OCI-LY1 (cell line): Measurements from ENCODE around the gene ATP5F1D.

Source experiments
- H2AFZ ChIP-seq: fragments of 200-600 bp; sonication (generic), shearing (Covaris generic); 2 replicates; pipeline ENCODE4 v1.6.0; 2014; ENCODE audit warnings: antibody characterized with exemption, mild to moderate bottlenecking, low read length
- H3F3A ChIP-seq: fragments of 200-600 bp; sonication (generic), shearing (Covaris generic); 2 replicates; pipeline ENCODE4 v1.6.0; 2014; ENCODE audit warnings: mild to moderate bottlenecking, antibody characterized with exemption, low read length, moderate library complexity; ENCODE audit not compliant: insufficient read depth
- H3K27ac ChIP-seq: fragments of 200-600 bp; sonication (generic); 2 replicates; pipeline ENCODE4 v1.5.1; 2014; ENCODE audit warnings: low read length, mixed run types, mild to moderate bottlenecking, low read depth; ENCODE audit not compliant: poor library complexity, severe bottlenecking
- H3K27me3 ChIP-seq: fragments of 200-600 bp; sonication (generic); 2 replicates; pipeline ENCODE4 v1.6.0; 2014; ENCODE audit warnings: antibody characterized with exemption, mild to moderate bottlenecking, low read length, moderate library complexity; ENCODE audit not compliant: insufficient read depth
- H3K36me3 ChIP-seq: fragments of 200-600 bp; sonication (generic); 2 replicates; pipeline ENCODE4 v1.6.1; 2014; ENCODE audit warnings: mild to moderate bottlenecking, antibody characterized with exemption, low read length, moderate library complexity, mixed read lengths; ENCODE audit not compliant: insufficient read depth
- H3K4me1 ChIP-seq: fragments of 200-600 bp; sonication (generic); 2 replicates; pipeline ENCODE4 v1.5.1; 2014; ENCODE audit warnings: mild to moderate bottlenecking, low read length, moderate library complexity; ENCODE audit not compliant: insufficient read depth, severe bottlenecking
- H3K4me2 ChIP-seq: fragments of 200-600 bp; sonication (generic), shearing (Covaris generic); 2 replicates; pipeline ENCODE4 v1.6.1; 2014; ENCODE audit warnings: low read length
- H3K4me3 ChIP-seq: fragments of 200-600 bp; sonication (generic); 2 replicates; pipeline ENCODE4 v1.5.1; 2014; ENCODE audit warnings: low read length, low read depth, mild to moderate bottlenecking, mixed read lengths; ENCODE audit not compliant: poor library complexity, severe bottlenecking
- H3K79me2 ChIP-seq: fragments of 200-600 bp; shearing (Covaris generic); 2 replicates; pipeline ENCODE4 v1.6.1; 2016; ENCODE audit warnings: mixed run types, low read length, mixed read lengths; ENCODE audit not compliant: insufficient read depth
- H3K9ac ChIP-seq: fragments of 200-600 bp; sonication (generic), shearing (Covaris generic); 2 replicates; pipeline ENCODE4 v1.6.1; 2014; ENCODE audit warnings: mild to moderate bottlenecking, low read length, mixed read lengths
- H3K9me2 ChIP-seq: fragments of 200-600 bp; sonication (generic), shearing (Covaris generic); 2 replicates; pipeline ENCODE4 v1.6.1; 2014; ENCODE audit warnings: low read depth, mild to moderate bottlenecking, low read length, mixed read lengths
- H3K9me3 ChIP-seq: fragments of 200-600 bp; shearing (Covaris generic); 2 replicates; pipeline ENCODE4 v1.6.1; 2014; ENCODE audit warnings: low read length, mixed read lengths
- H4K20me1 ChIP-seq: fragments of 200-600 bp; sonication (generic), shearing (Covaris generic); 2 replicates; pipeline ENCODE4 v1.6.0; 2016; ENCODE audit warnings: mild to moderate bottlenecking, low read length; ENCODE audit not compliant: insufficient read depth
- EZH2 ChIP-seq: fragments of 200-600 bp; sonication (generic), shearing (Covaris generic); IDR thresholded peaks from 2 replicates; pipeline ENCODE4 v1.8.0; 2017; ENCODE audit warnings: borderline replicate concordance, mixed run types, mild to moderate bottlenecking, antibody characterized with exemption, low read length, moderate library complexity, mixed read lengths
- TF ChIP-seq, protein P1 (sequence below): fragments of 200-600 bp; sonication (generic), shearing (Covaris generic); IDR thresholded peaks from 2 replicates; pipeline ENCODE4 v1.5.1; 2017; ENCODE audit warnings: mild to moderate bottlenecking, antibody characterized with exemption, low read length, moderate library complexity, mixed read lengths

Gene ATP5F1D

DNA sequence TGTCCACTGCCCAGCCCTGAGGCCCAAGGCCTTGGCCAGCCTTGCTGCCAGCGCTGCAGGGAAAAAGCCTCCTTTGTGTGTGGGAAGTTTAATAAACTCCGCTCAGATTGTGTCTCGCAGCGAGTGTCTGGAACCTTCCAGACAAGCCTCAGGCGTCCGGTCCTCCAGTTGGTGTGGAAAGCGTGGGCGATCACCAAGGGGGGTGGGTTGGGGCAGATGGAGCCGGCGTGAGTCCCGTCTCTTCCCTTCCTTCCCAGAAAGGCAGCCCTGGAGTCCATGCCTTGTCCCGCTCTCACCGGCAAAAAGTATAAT is 31.4 kb upstream of the ATP5F1D start:
- Histone ChIP-seq H3K4me3 (no peak overlapping the region), H3K4me1 (peaks cover 37% of the 10 kb centered on the region), H3K27ac (no peak overlapping the region), H3K27me3 (no peaks in the 10 kb centered on the region), H2AFZ (no peak overlapping the region), H3K36me3 (peaks cover 32% of the 10 kb centered on the region), H3K79me2 (peaks cover 52% of the 10 kb centered on the region), H4K20me1 (no peaks in the 10 kb centered on the region), H3K9me3 (no peaks in the 10 kb centered on the region), H3K4me2 (no peak overlapping the region), H3K9ac (no peak overlapping the region), H3K9me2 (no peaks in the 10 kb centered on the region), H3F3A (no peaks in the 10 kb centered on the region)
- TF ChIP-seq EZH2: no peak
- TF ChIP-seq, protein P1, sequence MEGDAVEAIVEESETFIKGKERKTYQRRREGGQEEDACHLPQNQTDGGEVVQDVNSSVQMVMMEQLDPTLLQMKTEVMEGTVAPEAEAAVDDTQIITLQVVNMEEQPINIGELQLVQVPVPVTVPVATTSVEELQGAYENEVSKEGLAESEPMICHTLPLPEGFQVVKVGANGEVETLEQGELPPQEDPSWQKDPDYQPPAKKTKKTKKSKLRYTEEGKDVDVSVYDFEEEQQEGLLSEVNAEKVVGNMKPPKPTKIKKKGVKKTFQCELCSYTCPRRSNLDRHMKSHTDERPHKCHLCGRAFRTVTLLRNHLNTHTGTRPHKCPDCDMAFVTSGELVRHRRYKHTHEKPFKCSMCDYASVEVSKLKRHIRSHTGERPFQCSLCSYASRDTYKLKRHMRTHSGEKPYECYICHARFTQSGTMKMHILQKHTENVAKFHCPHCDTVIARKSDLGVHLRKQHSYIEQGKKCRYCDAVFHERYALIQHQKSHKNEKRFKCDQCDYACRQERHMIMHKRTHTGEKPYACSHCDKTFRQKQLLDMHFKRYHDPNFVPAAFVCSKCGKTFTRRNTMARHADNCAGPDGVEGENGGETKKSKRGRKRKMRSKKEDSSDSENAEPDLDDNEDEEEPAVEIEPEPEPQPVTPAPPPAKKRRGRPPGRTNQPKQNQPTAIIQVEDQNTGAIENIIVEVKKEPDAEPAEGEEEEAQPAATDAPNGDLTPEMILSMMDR: no peak

DNA sequence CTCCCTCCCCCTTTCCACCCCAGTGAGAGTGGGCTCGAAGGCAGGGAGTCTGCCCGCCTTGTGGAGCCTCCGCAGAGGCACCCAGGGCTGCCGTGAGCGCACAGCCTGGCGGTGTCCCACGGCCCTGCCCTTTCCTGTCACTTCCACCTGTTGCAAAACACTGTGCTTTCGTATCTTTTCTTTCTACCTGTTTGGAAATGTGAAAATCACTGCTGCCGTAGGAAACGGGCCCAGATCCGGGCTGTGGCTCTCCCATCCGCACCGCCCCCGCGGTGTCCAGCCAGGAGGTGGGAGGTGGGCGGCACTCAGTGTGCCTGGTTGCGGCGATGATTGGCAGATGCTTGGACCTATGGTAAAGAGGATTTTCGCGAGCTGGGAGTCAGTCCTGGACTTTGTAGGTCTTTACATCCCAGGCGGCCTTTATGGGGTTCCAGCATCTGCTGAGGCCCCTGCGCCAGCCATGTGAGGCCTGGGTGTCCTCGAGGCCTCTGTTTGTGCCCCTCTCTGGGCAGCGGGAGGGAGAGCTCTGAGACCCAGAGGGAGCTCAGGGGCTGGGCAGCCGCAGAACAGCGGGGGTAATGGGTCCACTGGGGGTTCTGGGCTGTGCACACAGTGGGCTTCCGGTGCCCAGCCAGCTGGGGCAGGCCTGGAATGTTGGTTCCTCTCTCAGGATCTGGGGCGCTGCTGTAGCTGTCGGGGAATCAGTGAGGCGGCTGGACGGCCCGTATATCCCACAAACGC is 29.9 kb upstream of the ATP5F1D start:
- Histone ChIP-seq H3F3A (no peaks in the 10 kb centered on the region), H4K20me1 (no peaks in the 10 kb centered on the region), H3K27ac (no peak overlapping the region), H3K9me2 (no peaks in the 10 kb centered on the region), H3K9ac (no peak overlapping the region), H3K27me3 (no peaks in the 10 kb centered on the region), H3K4me1 (peaks cover 40% of the 10 kb centered on the region), H3K9me3 (no peaks in the 10 kb centered on the region), H3K79me2 (peaks cover 46% of the 10 kb centered on the region), H3K36me3 (peaks cover 32% of the 10 kb centered on the region), H2AFZ (no peak overlapping the region), H3K4me3 (no peak overlapping the region), H3K4me2 (no peak overlapping the region)
- no peak for TF ChIP-seq EZH2
- TF ChIP-seq, protein P1: no peak

DNA sequence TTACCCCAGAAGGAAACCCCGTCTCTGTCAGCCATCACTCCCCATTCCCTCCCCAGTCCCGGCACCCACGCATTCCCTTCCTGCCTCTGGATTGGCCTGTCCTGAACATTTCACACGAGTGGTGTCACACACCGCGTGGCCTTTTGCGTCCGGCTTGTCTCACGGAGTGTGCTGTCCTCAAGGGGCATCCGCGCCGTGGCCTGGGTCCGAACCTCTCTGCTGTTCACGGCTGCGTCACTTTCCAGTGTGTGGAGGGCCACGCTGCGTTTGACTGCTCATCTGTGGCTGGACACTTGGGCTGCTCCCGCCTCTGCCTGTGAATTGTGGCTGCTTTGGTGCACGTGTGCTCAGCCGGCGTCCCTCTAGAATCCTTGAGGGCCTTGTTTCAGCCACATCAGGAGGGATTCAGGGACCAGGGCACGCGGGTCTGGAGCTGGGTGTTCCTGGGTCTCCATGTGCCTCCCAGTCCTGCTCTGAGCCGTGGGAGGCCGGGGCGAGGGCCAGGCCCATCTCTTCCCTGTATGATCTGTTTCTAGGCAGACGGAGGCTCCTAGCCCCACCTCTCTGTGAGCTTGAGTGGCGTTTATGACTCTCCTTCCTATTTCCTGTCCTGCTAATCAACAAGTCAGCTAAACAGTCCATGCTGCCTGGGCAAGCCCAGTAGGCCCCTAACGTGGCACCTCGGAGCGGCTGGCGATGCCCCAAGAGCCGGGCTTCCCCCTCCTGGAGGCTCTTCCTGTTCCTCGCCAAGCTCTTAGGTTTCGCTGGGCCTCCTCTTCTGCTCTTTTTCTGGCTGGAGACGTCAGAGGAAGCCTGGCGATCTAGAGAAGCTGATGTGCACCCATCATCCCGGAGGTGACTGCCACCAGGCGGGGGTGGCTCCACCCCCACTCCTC is 27.9 kb upstream of the ATP5F1D start:
- no peaks in the 10 kb centered on the region for H3K9me2 ChIP-seq
- no peaks in the 10 kb centered on the region for H4K20me1 ChIP-seq
- no peaks in the 10 kb centered on the region for H3K27me3 ChIP-seq
- peaks cover 43% of the 10 kb centered on the region for H3K4me1 ChIP-seq
- H2AFZ ChIP-seq: no peak overlapping the region
- H3K27ac ChIP-seq: peak overlapping the region; percentile 74
- no peaks in the 10 kb centered on the region for H3F3A ChIP-seq
- TF ChIP-seq, protein P1: no peak
- TF ChIP-seq EZH2: no peak
- H3K4me3 ChIP-seq: peak overlapping the region; percentile 38
- peak overlapping the region; percentile 63 for H3K4me2 ChIP-seq
- peak overlapping the region; percentile 52 for H3K9ac ChIP-seq
- H3K9me3 ChIP-seq: no peaks in the 10 kb centered on the region
- peaks cover 27% of the 10 kb centered on the region for H3K36me3 ChIP-seq
- H3K79me2 ChIP-seq: peaks cover 27% of the 10 kb centered on the region
